ENCODE measurements around the gene PTPRQ. TPM values are rescaled to one million over a fixed set of nuclear protein-coding genes. Genes with fewer than 3 reads are reported as not detected.

PTPRQ gene
- total and polyA plus RNA-seq, 2 of the 8 experiments (the other 6 are each of a cell fraction or from before 2014, with no cell fraction given) = not detected

- Histone ChIP-seq H3K36me3 (ENCODE audit: control insufficient read depth in 2 of 4, insufficient read depth in 4 of 4, low read length in 3 of 4) (no peaks in the 10 kb centered on the region), H2BK20ac (ENCODE audit: low read length) (no peak overlapping the region), H2BK12ac (ENCODE audit: low read depth, low read length) (no peak overlapping the region), H3K14ac (ENCODE audit: insufficient read length) (no peak overlapping the region), H4K5ac (ENCODE audit: insufficient read length, low read depth, low read length) (no peak overlapping the region), H3K56ac (replicated peaks; ENCODE audit: insufficient read length, low read depth, low read length) (no peak overlapping the region), H3K4me2 (ENCODE audit: insufficient read depth in 1 of 2, low read depth in 2 of 2, low read length in 2 of 2) (no peak overlapping the region), H4K20me1 (replicated peaks in 1 of 2; ENCODE audit: control insufficient read depth in 1 of 2, insufficient read depth in 2 of 2, low read length in 2 of 2) (no peaks in the 10 kb centered on the region), H4K91ac (replicated peaks; ENCODE audit: insufficient read length, low read length) (no peak overlapping the region), H3K79me1 (ENCODE audit: low read depth, low read length) (no peaks in the 10 kb centered on the region), H3K4me3 (ENCODE audit: extremely low read depth in 1 of 4, insufficient read depth in 2 of 4, low read depth in 3 of 4, low read length in 4 of 4) (no peak overlapping the region), H2BK15ac (ENCODE audit: low read length) (no peak overlapping the region), H2BK5ac (ENCODE audit: low read depth, low read length) (no peak overlapping the region), H3K23me2 (ENCODE audit: low read depth, low read length) (no peaks in the 10 kb centered on the region), H3K79me2 (ENCODE audit: control insufficient read depth in 1 of 2, insufficient read depth in 2 of 2, low read length in 2 of 2) (no peaks in the 10 kb centered on the region), H4K8ac (ENCODE audit: extremely low read depth, insufficient read depth, low read length) (no peak overlapping the region), H3K4ac (replicated peaks; ENCODE audit: insufficient read length, low read depth, low read length) (no peak overlapping the region), H3K23ac (ENCODE audit: insufficient read length) (no peak overlapping the region), H3K27me3 (replicated peaks in 1 of 4; ENCODE audit: control insufficient read depth in 3 of 4, extremely low read depth in 1 of 4, insufficient read depth in 3 of 4, low read length in 3 of 4) (no peaks in the 10 kb centered on the region), H3K9me3 (ENCODE audit: insufficient read depth in 2 of 2, low read depth in 1 of 2, low read length in 1 of 2) (no peaks in the 10 kb centered on the region), H2AK5ac (ENCODE audit: low read depth, low read length) (no peak overlapping the region), H3K9ac (replicated peaks in 1 of 4; ENCODE audit: extremely low read depth in 1 of 4, low read depth in 3 of 4, low read length in 3 of 4) (no peak overlapping the region), H2AFZ (ENCODE audit: low read length) (no peak overlapping the region), H3K18ac (ENCODE audit: extremely low read depth, low read length) (no peak overlapping the region), H3K4me1 (replicated peaks in 1 of 4; ENCODE audit: control insufficient read depth in 3 of 4, insufficient read depth in 4 of 4, low read length in 3 of 4) (no peaks in the 10 kb centered on the region), H3K27ac (ENCODE audit: low read depth, low read length) (no peak overlapping the region), H2BK120ac (replicated peaks; ENCODE audit: low read depth, low read length) (no peak overlapping the region)
- TF ChIP-seq CTCF (IDR thresholded peaks at IDR 0.05; ENCODE audit: control extremely low read depth in 1 of 3, insufficient read depth in 1 of 3, low read depth in 1 of 3, low read length in 3 of 3) (peak in 1 of 3 experiments; percentile 37; a peak in 1 of 4 replicates), CHD1 (IDR thresholded peaks at IDR 0.05; ENCODE audit: low read depth, low read length) (no peak), RAD21 (IDR thresholded peaks at IDR 0.05 in 1 of 2, conservative IDR thresholded peaks at IDR 0.05 in 1 of 2; ENCODE audit: low read depth in 2 of 2, low read length in 2 of 2) (peak in 1 of 2 experiments; percentile 28; a peak in 2 of 4 replicates)
- ChIA-PET CTCF (ENCODE audit: partially characterized antibody) (interaction anchor here (0.6 to 2.4 kb wide), 21 partner anchors 8 to 197 kb away, joined by 3 to 13 read pairs (median 4); no protein-coding TSS in a partner anchor), POLR2A (ENCODE audit: partially characterized antibody) (no interaction called here)
- FAIRE-seq (peak; percentile 19), DNase-seq (ENCODE audit: low read depth in 1 of 2, low spot score in 2 of 2) (no peak)
- WGBS, 2 experiments (ENCODE audit: extremely low coverage in 1 of 2, insufficient coverage in 1 of 2, insufficient read length in 1 of 2, insufficient replicate concordance in 2 of 2, low coverage in 1 of 2, low lambda C conversion rate in 2 of 2, missing lambda C conversion rate in 1 of 2) = 94% methylated on average over 3 of the region's 3 CpGs; no CpG with 5 or more reads in 1 of the 2 experiments
Observed at GRCh38 chr12:80607361-80608135, 163.5 kb downstream of the PTPRQ start.

Measured in H1 (cell line).